GM12891 (cell line): ENCODE measurements around the gene HIC1.

ENCODE experiments used
- PAX5 ChIP-seq: IDR thresholded peaks from 2 replicates; pipeline ENCODE4 v1.6.1; 2011; ENCODE audit warnings: low read length, moderate library complexity, mild to moderate bottlenecking; ENCODE audit not compliant: insufficient read depth, severe bottlenecking
- POLR2A ChIP-seq: IDR thresholded peaks from 2 replicates; pipeline ENCODE4 v1.6.1; 2011; ENCODE audit warnings: low read depth, low read length, control low read depth
- POLR2AphosphoS5 ChIP-seq: IDR thresholded peaks from 2 replicates; pipeline ENCODE4 v1.6.1; 2011; ENCODE audit warnings: low read depth, low read length, control low read depth
- SPI1 ChIP-seq: IDR thresholded peaks from 2 replicates; pipeline ENCODE4 v1.6.1; 2011; ENCODE audit warnings: low read depth, low read length, control low read depth
- TAF1 ChIP-seq: IDR thresholded peaks from 2 replicates; pipeline ENCODE4 v1.6.1; 2011; ENCODE audit warnings: low read depth, low read length, control low read depth

GRCh38 chr17:2050300-2051060, 4.4 kb upstream of the HIC1 start:
- no peak for TF ChIP-seq POLR2A
- TF ChIP-seq TAF1, result no peak
- no peak for TF ChIP-seq POLR2AphosphoS5
- TF ChIP-seq PAX5, result no peak
- no peak for TF ChIP-seq SPI1
